Chondrocyte (in vitro differentiated cells): ENCODE data around the gene CTDNEP1. TPM values are rescaled to one million over a fixed set of nuclear protein-coding genes. Genes with fewer than 3 reads are reported as not detected.

Experiments used
- DNase-seq: peaks from one replicate; pipeline ENCODE4 v3.0.0; 2021; ENCODE audit warnings: mixed read lengths, low spot score
- H3K27ac Mint-ChIP-seq: one replicate; pipeline ENCODE4 v1.8.0; 2021; ENCODE audit warnings: mild to moderate bottlenecking, moderate library complexity, mixed read lengths; ENCODE audit not compliant: unreplicated experiment
- H3K27me3 Mint-ChIP-seq: 2 replicates; pipeline ENCODE4 v1.8.0; 2021; ENCODE audit warnings: low read depth, mixed read lengths
- H3K36me3 Mint-ChIP-seq: 2 replicates; pipeline ENCODE4 v1.8.0; 2021; ENCODE audit warnings: low read depth, mixed read lengths
- H3K4me1 Mint-ChIP-seq: 2 replicates; pipeline ENCODE4 v1.8.0; 2021; ENCODE audit warnings: low read depth, mild to moderate bottlenecking, mixed read lengths
- H3K4me3 Mint-ChIP-seq: one replicate; pipeline ENCODE4 v1.8.0; 2021; ENCODE audit warnings: mild to moderate bottlenecking, moderate library complexity, mixed read lengths; ENCODE audit not compliant: unreplicated experiment
- H3K9me3 Mint-ChIP-seq: 2 replicates; pipeline ENCODE4 v1.8.0; 2021; ENCODE audit warnings: low read depth, mixed read lengths
- total RNA-seq: library from RNA; stranded (reverse); gene quantifications from 3 replicates; pipeline ENCODE4 v1.2.1, GENCODE V29; 2021
- TF ChIP-seq, protein P1 (sequence below): fragments of 200-600 bp; sonication (generic); IDR thresholded peaks from 2 replicates; pipeline ENCODE4 v1.5.0; 2021; ENCODE audit warnings: antibody characterized with exemption, mild to moderate bottlenecking, moderate library complexity

Gene CTDNEP1
- total RNA-seq, 1 donor from 2014 or later: 105 TPM

- Mint-ChIP-seq H3K27ac (peak overlapping the region; percentile 83), H3K36me3 (peaks cover 25% of the 10 kb centered on the region), H3K4me3 (no peak overlapping the region), H3K4me1 (peaks cover 50% of the 10 kb centered on the region), H3K27me3 (no peaks in the 10 kb centered on the region), H3K9me3 (no peaks in the 10 kb centered on the region)
- DNase-seq: no peak
- TF ChIP-seq, protein P1, sequence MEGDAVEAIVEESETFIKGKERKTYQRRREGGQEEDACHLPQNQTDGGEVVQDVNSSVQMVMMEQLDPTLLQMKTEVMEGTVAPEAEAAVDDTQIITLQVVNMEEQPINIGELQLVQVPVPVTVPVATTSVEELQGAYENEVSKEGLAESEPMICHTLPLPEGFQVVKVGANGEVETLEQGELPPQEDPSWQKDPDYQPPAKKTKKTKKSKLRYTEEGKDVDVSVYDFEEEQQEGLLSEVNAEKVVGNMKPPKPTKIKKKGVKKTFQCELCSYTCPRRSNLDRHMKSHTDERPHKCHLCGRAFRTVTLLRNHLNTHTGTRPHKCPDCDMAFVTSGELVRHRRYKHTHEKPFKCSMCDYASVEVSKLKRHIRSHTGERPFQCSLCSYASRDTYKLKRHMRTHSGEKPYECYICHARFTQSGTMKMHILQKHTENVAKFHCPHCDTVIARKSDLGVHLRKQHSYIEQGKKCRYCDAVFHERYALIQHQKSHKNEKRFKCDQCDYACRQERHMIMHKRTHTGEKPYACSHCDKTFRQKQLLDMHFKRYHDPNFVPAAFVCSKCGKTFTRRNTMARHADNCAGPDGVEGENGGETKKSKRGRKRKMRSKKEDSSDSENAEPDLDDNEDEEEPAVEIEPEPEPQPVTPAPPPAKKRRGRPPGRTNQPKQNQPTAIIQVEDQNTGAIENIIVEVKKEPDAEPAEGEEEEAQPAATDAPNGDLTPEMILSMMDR: no peak
Measured at GRCh38 chr17:7224110-7224509, 27.4 kb downstream of the CTDNEP1 start.

DNA sequence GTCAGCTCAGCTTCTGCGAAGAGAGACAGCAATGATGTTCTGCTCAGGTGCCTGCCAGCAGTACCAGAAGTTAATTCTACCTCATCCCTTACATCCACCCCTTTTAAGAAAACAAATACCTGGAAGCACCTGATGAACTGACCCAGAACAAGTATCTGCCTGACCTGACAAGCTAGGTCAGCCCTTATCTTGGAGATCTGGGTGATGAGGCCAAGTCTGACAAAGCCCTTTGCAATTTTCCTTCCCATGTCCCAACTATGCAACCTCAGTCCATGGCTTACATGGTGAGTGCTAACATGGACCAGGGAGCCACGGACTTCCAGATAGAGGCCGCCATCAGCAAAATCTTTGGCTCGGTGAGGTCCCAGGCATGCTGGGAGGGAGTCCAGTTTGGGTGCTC, 28.2 kb downstream of the CTDNEP1 start:
- no peak overlapping the region for H3K4me3 Mint-ChIP-seq
- DNase-seq: no peak
- peak overlapping the region; percentile 71 for H3K27ac Mint-ChIP-seq
- no peaks in the 10 kb centered on the region for H3K9me3 Mint-ChIP-seq
- H3K4me1 Mint-ChIP-seq: peaks cover 56% of the 10 kb centered on the region
- H3K36me3 Mint-ChIP-seq: peaks cover 20% of the 10 kb centered on the region
- TF ChIP-seq, protein P1: no peak
- H3K27me3 Mint-ChIP-seq: no peaks in the 10 kb centered on the region

- Mint-ChIP-seq H3K27me3 (no peaks in the 10 kb centered on the region), H3K4me3 (no peak overlapping the region), H3K9me3 (no peaks in the 10 kb centered on the region), H3K36me3 (peaks cover 16% of the 10 kb centered on the region), H3K4me1 (peaks cover 57% of the 10 kb centered on the region), H3K27ac (peak overlapping the region; percentile 32)
- no peak for DNase-seq
- TF ChIP-seq, protein P1: no peak
Measured at GRCh38 chr17:7222972-7223292, 28.6 kb downstream of the CTDNEP1 start.

DNA sequence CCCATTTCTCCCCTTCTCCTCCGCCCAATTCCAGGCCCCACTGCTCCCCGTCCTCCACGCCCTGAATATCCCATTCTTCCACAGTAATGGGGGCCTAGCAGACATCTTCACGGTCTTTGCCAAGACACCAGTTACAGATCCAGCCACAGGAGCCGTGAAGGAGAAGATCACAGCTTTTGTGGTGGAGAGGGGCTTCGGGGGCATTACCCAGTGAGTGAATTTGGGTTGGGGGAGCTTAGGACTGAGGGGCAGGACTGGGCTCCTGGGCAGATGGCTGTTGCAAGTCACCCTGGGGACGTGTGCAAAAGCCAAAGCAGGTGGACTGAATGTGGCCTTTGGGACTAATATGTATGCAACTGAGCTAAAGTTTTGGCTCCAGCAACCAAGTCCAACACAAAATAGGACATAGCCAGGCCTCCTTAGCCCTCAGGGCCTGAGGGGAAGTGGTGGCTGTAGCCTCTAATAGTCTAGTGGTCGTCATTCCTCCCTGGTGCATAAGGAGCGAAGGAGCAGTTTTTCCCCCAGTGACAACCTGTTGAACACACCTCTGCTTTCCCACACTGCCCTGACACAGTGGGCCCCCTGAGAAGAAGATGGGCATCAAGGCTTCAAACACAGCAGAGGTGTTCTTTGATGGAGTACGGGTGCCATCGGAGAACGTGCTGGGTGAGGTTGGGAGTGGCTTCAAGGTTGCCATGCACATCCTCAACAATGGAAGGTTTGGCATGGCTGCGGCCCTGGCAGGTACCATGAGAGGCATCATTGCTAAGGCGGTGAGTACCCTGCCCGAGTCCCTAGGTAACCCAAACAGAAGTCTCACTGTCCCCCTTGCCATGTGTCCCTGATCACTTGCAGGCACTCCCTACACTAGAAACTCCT, 29.2 kb downstream of the CTDNEP1 start:
- Mint-ChIP-seq H3K27me3 (no peaks in the 10 kb centered on the region), H3K36me3 (peaks cover 14% of the 10 kb centered on the region), H3K27ac (peak overlapping the region; percentile 99), H3K9me3 (no peaks in the 10 kb centered on the region), H3K4me1 (peaks cover 62% of the 10 kb centered on the region), H3K4me3 (no peak overlapping the region)
- TF ChIP-seq, protein P1: no peak
- DNase-seq: no peak

DNA sequence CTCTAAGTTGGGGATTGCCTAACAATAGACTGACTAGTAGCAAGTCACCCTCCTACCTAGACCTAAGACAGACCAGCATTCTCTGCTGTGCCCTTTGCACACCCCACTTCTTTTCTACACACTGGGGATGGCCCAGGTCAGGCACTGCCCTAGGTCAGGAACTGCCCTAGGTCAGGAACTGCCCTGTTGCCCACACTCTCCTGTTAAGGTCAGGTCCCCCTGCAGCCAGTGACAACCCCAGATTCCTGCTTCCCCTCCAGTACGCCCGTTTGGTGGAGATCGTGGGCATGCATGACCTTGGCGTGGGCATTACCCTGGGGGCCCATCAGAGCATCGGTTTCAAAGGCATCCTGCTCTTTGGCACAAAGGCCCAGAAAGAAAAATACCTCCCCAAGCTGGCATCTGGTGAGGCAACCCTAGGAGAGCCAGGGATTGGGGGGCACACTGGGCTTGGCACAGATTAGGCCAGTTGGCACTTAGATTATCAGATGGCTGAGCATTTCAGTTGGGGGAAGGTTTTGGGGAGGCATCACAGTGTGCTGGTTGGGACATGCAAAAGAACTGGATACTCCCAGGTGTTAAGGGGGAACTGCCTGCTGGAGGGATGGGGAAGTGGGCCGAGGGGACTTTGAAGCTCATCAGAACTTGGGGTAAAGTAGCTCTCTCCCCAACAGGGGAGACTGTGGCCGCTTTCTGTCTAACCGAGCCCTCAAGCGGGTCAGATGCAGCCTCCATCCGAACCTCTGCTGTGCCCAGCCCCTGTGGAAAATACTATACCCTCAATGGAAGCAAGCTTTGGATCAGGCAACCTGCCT, 30.0 kb downstream of the CTDNEP1 start:
- peak overlapping the region; percentile 99 for H3K27ac Mint-ChIP-seq
- DNase-seq: no peak
- peaks cover 66% of the 10 kb centered on the region for H3K4me1 Mint-ChIP-seq
- TF ChIP-seq, protein P1: no peak
- H3K4me3 Mint-ChIP-seq: peak overlapping the region; percentile 95
- H3K36me3 Mint-ChIP-seq: peaks cover 13% of the 10 kb centered on the region
- no peaks in the 10 kb centered on the region for H3K9me3 Mint-ChIP-seq
- H3K27me3 Mint-ChIP-seq: no peaks in the 10 kb centered on the region
